Prostate gland (tissue), 2 donors: ENCODE results near the gene DESI1. TPM values are rescaled to one million over a fixed set of nuclear protein-coding genes. Genes with fewer than 3 reads are reported as not detected.
"Not testable (repeated sequence)": the region's sequence is repeated elsewhere in the genome, so short reads cannot be mapped to it uniquely, and the experiment has no call there.

ENCODE experiments used
- DNase-seq: peaks from one replicate; pipeline ENCODE4 v3.0.0-alpha.2; 2019; ENCODE audit warnings: low spot score
- H3K27ac ChIP-seq, 2 donors: fragments of 200-600 bp; sonication (generic); 2 replicates each; pipeline ENCODE4 v1.5.1; 2017 to 2019
- H3K27me3 ChIP-seq: fragments of 200-600 bp; sonication (generic); replicated peaks from 2 replicates; pipeline ENCODE4 v1.5.1; 2019; ENCODE audit not compliant: insufficient read depth
- H3K36me3 ChIP-seq, 2 donors: fragments of 200-600 bp; sonication (generic); 1 replicate in 1 of 2; 2 replicates in 1 of 2; pipeline versions ENCODE4 v1.5.1 to v1.8.1; 2017 to 2019
- H3K4me1 ChIP-seq: fragments of 200-600 bp; sonication (generic); replicated peaks from 2 replicates; pipeline ENCODE4 v1.5.1; 2019
- H3K4me3 ChIP-seq, 2 donors: fragments of 200-600 bp; sonication (generic); 2 replicates each; pipeline ENCODE4 v1.5.1; 2017 to 2019
- H3K9me3 ChIP-seq: fragments of 200-600 bp; sonication (generic); 2 replicates; pipeline ENCODE4 v1.5.1; 2017
- POLR2A ChIP-seq: fragments of 450-650 bp; IDR thresholded peaks from one replicate; pipeline ENCODE4 v1.6.1; 2016; ENCODE audit warnings: antibody characterized with exemption, mild to moderate bottlenecking
- POLR2AphosphoS5 ChIP-seq: sonication (generic); formaldehyde crosslinking; IDR thresholded peaks from one replicate; pipeline ENCODE4 v1.6.1; 2017; ENCODE audit warnings: antibody characterized with exemption
- WGBS: methylation state at CpG from one replicate; pipeline ENCODE4 v1.1.5; 2018; 5-methylcytosine and 5-hydroxymethylcytosine counted together
- intact Hi-C: fragments of 100-400 bp; cut with DNase I; formaldehyde crosslinking; loops from one replicate; pipeline ENCODE4 v1.14.2; 2022
- total RNA-seq, 2 donors: library from RNA; depleted of rRNA; stranded (reverse); fragments of >200 nt; gene quantifications; one replicate each; pipeline ENCODE4 v1.1.0, GENCODE V29; 2016
- TF ChIP-seq, protein P1 (sequence below), 4 experiments: fragments of 200-600 bp in 2 of 4; fragments of 450-650 bp in 2 of 4; sonication (generic) in 2 of 4; IDR thresholded peaks; 1 replicate in 3 of 4; 2 replicates in 1 of 4; pipeline ENCODE4 v1.5.1; 2016 to 2019; ENCODE audit warnings: antibody characterized with exemption in 4 of 4, mild to moderate bottlenecking in 2 of 4, moderate library complexity in 2 of 4

The DESI1 gene
- total RNA-seq, 2 donors from 2014 or later, result 16.0 to 22.9 TPM

GRCh38 chr22:41578114-41578513, 42.7 kb downstream of the DESI1 start:
- no peak for DNase-seq
- peaks cover 4% of the 10 kb centered on the region in 2 donors for H3K36me3 ChIP-seq

DNA sequence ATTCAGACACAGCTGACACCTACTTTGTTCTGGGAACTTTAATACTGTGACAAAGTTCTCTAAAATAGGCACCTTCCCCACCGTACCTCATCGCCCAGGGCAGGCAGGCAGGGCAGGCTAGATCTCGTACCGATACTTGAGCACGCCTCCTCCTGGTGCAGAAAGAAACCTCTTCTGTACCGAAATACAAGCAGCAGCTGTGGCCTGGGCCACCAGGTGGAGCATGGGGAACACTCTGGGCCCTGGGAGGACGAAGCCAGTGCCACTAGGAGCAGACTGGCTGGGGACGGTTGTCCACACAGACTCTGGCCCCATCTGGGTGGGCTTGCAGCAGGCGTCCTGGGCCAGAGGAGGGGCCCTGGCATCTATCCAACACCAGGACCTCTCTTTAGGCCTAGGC, 44.0 kb downstream of the DESI1 start:
- H3K4me1 ChIP-seq, result no peaks in the 10 kb centered on the region
- H3K4me3 ChIP-seq, result no peak overlapping the region
- intact Hi-C loops, result no loop called here
- TF ChIP-seq, protein P1, sequence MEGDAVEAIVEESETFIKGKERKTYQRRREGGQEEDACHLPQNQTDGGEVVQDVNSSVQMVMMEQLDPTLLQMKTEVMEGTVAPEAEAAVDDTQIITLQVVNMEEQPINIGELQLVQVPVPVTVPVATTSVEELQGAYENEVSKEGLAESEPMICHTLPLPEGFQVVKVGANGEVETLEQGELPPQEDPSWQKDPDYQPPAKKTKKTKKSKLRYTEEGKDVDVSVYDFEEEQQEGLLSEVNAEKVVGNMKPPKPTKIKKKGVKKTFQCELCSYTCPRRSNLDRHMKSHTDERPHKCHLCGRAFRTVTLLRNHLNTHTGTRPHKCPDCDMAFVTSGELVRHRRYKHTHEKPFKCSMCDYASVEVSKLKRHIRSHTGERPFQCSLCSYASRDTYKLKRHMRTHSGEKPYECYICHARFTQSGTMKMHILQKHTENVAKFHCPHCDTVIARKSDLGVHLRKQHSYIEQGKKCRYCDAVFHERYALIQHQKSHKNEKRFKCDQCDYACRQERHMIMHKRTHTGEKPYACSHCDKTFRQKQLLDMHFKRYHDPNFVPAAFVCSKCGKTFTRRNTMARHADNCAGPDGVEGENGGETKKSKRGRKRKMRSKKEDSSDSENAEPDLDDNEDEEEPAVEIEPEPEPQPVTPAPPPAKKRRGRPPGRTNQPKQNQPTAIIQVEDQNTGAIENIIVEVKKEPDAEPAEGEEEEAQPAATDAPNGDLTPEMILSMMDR (IDR thresholded peaks at IDR 0.05), result peak in 3 of 4 experiments; percentile 19 to 59 (median 59)
- no peak for TF ChIP-seq POLR2AphosphoS5
- 74% methylated on average over 7 of the region's 9 CpGs for WGBS
- peaks cover 4% of the 10 kb centered on the region in 2 donors for H3K36me3 ChIP-seq
- no peak overlapping the region for H3K27ac ChIP-seq
- no peaks in the 10 kb centered on the region for H3K9me3 ChIP-seq
- no peaks in the 10 kb centered on the region for H3K27me3 ChIP-seq
- DNase-seq, result no peak

More at GRCh38 chr22:41578114-41578513, 42.7 kb downstream of the DESI1 start:
- 85% methylated on average over 8 of the region's 8 CpGs for WGBS
- H3K4me1 ChIP-seq, result no peaks in the 10 kb centered on the region
- no peak overlapping the region for H3K27ac ChIP-seq
- intact Hi-C loops, result no loop called here
- H3K4me3 ChIP-seq, result no peak overlapping the region
- no peaks in the 10 kb centered on the region for H3K27me3 ChIP-seq
- H3K9me3 ChIP-seq, result no peaks in the 10 kb centered on the region
- no peak for TF ChIP-seq POLR2AphosphoS5
- TF ChIP-seq, protein P1 (IDR thresholded peaks at IDR 0.05), result no peak
- TF ChIP-seq POLR2A, result no peak

DNA sequence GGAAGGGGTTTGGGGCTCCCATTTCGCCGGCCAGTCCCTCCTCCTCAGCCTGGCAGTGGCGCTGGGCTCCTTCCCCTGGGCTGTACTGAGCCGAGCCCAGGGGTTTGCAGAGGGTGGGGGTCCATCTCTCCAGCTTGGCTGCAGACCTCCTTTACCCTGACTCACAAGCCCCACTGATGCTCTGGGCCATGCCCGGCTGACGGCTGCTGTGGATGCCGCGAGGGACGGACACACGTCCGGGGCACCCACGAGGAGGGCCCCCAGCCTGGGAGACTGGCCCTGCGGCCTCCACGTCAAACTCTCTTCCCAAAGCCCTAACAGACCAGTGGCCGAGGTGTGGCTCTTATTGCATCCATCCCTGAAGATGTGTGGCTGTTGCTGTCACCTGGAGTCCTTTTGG, 45.3 kb downstream of the DESI1 start:
- no peaks in the 10 kb centered on the region for H3K4me1 ChIP-seq
- no peaks in the 10 kb centered on the region for H3K9me3 ChIP-seq
- no peak for DNase-seq
- intact Hi-C loops, result no loop called here
- H3K27ac ChIP-seq, result no peak overlapping the region
- 90% methylated on average over 15 of the region's 15 CpGs for WGBS
- peaks cover 4% of the 10 kb centered on the region in 2 donors for H3K36me3 ChIP-seq
- no peak overlapping the region for H3K4me3 ChIP-seq
- TF ChIP-seq, protein P1 (IDR thresholded peaks at IDR 0.05), result no peak
- TF ChIP-seq POLR2A (no peak), POLR2AphosphoS5 (no peak)
- no peaks in the 10 kb centered on the region for H3K27me3 ChIP-seq

DNA sequence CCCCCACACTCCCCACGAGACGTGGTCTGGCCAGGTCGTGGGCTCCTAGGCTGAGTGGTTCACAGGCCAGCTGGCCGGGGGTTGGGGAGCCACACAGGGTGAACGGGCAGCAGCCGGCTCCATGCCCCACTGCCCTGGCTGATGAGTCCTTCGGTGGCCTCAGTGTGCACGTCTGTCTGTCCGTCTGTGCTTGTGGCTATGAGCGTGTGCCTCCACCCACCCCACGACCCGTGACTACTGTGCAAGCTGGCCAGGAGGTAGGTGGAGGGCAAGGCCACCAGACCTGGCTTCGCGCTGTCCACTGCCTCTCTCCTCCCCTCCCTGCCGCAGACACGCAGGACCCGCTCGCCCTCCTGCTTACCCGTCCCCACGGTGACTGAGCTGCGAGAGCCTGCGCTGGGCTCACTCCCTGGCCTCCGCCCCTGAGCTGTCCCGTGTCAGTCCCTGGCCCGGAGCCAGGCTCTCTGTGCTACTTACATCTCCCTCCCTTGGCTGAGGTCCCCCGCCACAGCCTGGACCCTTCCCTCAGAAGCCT, 45.9 kb downstream of the DESI1 start:
- DNase-seq, result no peak
- Histone ChIP-seq H3K27me3 (no peaks in the 10 kb centered on the region), H3K9me3 (no peaks in the 10 kb centered on the region), H3K4me3 (no peak overlapping the region), H3K4me1 (no peaks in the 10 kb centered on the region), H3K36me3 (peaks cover 4% of the 10 kb centered on the region in 2 donors), H3K27ac (no peak overlapping the region)
- TF ChIP-seq, protein P1 (IDR thresholded peaks at IDR 0.05), result no peak
- TF ChIP-seq POLR2A (no peak), POLR2AphosphoS5 (no peak)
- intact Hi-C loops, result no loop called here
- 64% methylated on average over 26 of the region's 26 CpGs for WGBS

DNA sequence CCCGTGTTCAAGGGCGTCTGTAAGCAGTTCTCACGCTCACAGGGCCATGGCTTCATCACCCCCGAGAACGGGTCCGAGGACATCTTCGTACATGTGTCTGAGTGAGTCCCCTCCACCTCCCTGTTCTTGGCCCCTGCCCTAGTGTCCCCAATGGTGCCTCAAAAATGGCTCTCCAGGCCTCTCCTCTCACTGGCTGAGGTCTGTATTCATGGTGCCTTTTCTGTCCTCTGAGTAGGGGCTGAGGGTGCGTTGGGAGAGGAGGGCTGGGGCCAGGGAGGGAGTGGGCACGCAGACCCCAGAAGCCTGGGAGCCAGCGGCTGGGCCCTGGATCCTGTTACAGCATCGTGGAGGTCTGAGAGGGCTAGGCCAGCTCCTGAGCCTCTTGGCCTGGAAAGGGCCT, 47.2 kb downstream of the DESI1 start:
- no peak for TF ChIP-seq POLR2AphosphoS5
- no peak for TF ChIP-seq POLR2A

DNA sequence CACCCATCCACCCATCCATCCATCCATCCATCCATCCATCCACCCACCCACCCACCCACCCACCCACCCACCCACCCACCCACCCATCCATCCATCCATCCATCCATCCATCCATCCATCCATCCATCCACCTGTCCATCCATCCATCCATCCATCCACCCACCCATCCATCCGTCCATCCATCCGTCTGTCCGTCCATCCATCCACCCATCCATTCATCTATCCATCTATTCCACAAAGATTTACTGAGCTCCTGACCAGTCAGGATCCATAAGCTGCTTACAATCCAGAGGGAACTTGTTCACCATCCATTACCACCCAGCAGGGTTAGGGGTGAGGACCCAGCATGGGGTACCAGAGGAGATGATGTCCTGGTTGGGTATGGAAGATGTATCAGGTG, 48.5 kb downstream of the DESI1 start:
- intact Hi-C loops, H3K9me3 ChIP-seq, H3K27me3 ChIP-seq, H3K36me3 ChIP-seq, DNase-seq, H3K4me1 ChIP-seq, H3K27ac ChIP-seq, H3K4me3 ChIP-seq: not testable (repeated sequence)
- WGBS, result 94% methylated on average over 3 of the region's 3 CpGs

More for the DNA sequence above, 47.2 kb downstream of the DESI1 start:
- intact Hi-C loops, result no loop called here
- Histone ChIP-seq H3K4me3 (no peak overlapping the region), H3K4me1 (no peaks in the 10 kb centered on the region), H3K27ac (no peak overlapping the region), H3K27me3 (no peaks in the 10 kb centered on the region), H3K9me3 (no peaks in the 10 kb centered on the region), H3K36me3 (peaks cover 0 to 4% of the 10 kb centered on the region in 2 donors)
- 80% methylated on average over 11 of the region's 11 CpGs for WGBS
- DNase-seq, result no peak
